OCI-LY7 (cell line): Measurements from ENCODE around the gene TFB1M.

Experiments used
- EZH2phosphoT487 ChIP-seq: fragments of 200-600 bp; sonication (generic); IDR thresholded peaks from 2 replicates; pipeline ENCODE4 v1.6.1; 2018; ENCODE audit warnings: low read depth, borderline replicate concordance, mild to moderate bottlenecking, mixed run types, antibody characterized with exemption, low read length, moderate library complexity, mixed read lengths
- TF ChIP-seq, protein P1 (sequence below): fragments of 200-600 bp; sonication (generic); conservative IDR thresholded peaks from 2 replicates; pipeline ENCODE4 v1.5.1; 2014; ENCODE audit warnings: mild to moderate bottlenecking, antibody characterized with exemption, low read length, moderate library complexity, mixed read lengths

DNA sequence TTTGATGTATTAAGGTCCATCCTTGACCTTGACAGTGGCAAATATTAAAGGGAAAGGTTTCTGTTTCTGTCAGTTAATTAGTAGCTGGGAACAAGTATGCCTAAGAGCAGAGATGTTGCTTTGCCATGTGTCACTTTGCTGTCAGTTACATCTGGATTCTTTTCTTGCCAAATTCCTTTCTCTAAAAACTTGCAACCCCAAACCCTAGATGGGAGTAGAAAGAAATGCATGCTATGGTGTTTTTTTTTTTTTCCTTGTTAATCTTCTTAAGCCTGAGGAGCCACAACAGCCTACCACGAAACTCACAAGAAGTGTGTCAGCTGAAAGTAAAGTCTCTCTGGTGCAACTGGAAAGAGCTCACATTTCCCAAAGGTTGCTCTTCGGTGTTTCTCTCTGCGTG, 68.5 kb downstream of the TFB1M start:
- TF ChIP-seq, protein P1, sequence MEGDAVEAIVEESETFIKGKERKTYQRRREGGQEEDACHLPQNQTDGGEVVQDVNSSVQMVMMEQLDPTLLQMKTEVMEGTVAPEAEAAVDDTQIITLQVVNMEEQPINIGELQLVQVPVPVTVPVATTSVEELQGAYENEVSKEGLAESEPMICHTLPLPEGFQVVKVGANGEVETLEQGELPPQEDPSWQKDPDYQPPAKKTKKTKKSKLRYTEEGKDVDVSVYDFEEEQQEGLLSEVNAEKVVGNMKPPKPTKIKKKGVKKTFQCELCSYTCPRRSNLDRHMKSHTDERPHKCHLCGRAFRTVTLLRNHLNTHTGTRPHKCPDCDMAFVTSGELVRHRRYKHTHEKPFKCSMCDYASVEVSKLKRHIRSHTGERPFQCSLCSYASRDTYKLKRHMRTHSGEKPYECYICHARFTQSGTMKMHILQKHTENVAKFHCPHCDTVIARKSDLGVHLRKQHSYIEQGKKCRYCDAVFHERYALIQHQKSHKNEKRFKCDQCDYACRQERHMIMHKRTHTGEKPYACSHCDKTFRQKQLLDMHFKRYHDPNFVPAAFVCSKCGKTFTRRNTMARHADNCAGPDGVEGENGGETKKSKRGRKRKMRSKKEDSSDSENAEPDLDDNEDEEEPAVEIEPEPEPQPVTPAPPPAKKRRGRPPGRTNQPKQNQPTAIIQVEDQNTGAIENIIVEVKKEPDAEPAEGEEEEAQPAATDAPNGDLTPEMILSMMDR = no peak
- no peak for TF ChIP-seq EZH2phosphoT487
